GM23338 (cell line): ENCODE measurements around the gene TMEM120B. TPM values are rescaled to one million over a fixed set of nuclear protein-coding genes. Genes with fewer than 3 reads are reported as not detected.

Experiments
- ATAC-seq: fragments of 200-7000 bp; cut with Tn5 transposase; 3 replicates; pipeline ENCODE4 v1.9.1; 2020
- DNase-seq: peaks from one replicate; pipeline ENCODE4 v3.0.0-alpha.2; 2015; ENCODE audit warnings: low spot score
- H2AFZ ChIP-seq: fragments of 200-600 bp; sonication (generic); 2 replicates; pipeline ENCODE4 v1.8.0; 2016; ENCODE audit warnings: antibody characterized with exemption, mild to moderate bottlenecking, moderate library complexity
- H3F3A ChIP-seq: fragments of 200-600 bp; sonication (generic); replicated peaks from 2 replicates; pipeline ENCODE4 v1.8.0; 2017; ENCODE audit warnings: antibody characterized with exemption, mixed run types, low read depth
- H3K27ac ChIP-seq: fragments of 200-600 bp; sonication (generic); 2 replicates; pipeline ENCODE4 v1.6.1; 2016; ENCODE audit warnings: low read depth
- H3K27me3 ChIP-seq: fragments of 200-600 bp; sonication (generic); 2 replicates; pipeline ENCODE4 v1.8.0; 2016; ENCODE audit warnings: mild to moderate bottlenecking, mixed run types, moderate library complexity; ENCODE audit not compliant: insufficient read depth
- H3K36me3 ChIP-seq: fragments of 200-600 bp; sonication (generic); 2 replicates; pipeline ENCODE4 v1.8.0; 2016; ENCODE audit warnings: mild to moderate bottlenecking; ENCODE audit not compliant: insufficient read depth
- H3K4me1 ChIP-seq: fragments of 200-600 bp; sonication (generic); 2 replicates; pipeline ENCODE4 v1.8.0; 2016; ENCODE audit warnings: mild to moderate bottlenecking, moderate library complexity; ENCODE audit not compliant: insufficient read depth
- H3K4me2 ChIP-seq: fragments of 200-600 bp; sonication (generic); 2 replicates; pipeline ENCODE4 v1.7.1; 2017; ENCODE audit warnings: mixed run types
- H3K4me3 ChIP-seq: fragments of 200-600 bp; sonication (generic); 2 replicates; pipeline ENCODE4 v1.6.1; 2016; ENCODE audit warnings: mixed run types
- H3K79me2 ChIP-seq: fragments of 200-600 bp; sonication (generic); replicated peaks from 2 replicates; pipeline ENCODE4 v1.8.0; 2017; ENCODE audit warnings: mild to moderate bottlenecking; ENCODE audit not compliant: insufficient read depth
- H3K9me2 ChIP-seq: fragments of 200-600 bp; sonication (generic); 2 replicates; pipeline ENCODE4 v1.8.0; 2017; ENCODE audit not compliant: insufficient read depth
- H4K20me1 ChIP-seq: fragments of 200-600 bp; sonication (generic); replicated peaks from 2 replicates; pipeline ENCODE4 v1.8.0; 2017; ENCODE audit warnings: mild to moderate bottlenecking; ENCODE audit not compliant: insufficient read depth
- H3K27ac Mint-ChIP-seq: 2 replicates; pipeline ENCODE4 v1.8.0; 2020; ENCODE audit warnings: inconsistent platforms, mild to moderate bottlenecking, moderate library complexity, mixed read lengths
- H3K27me3 Mint-ChIP-seq: 3 replicates; pipeline ENCODE4 v1.8.0; 2022; ENCODE audit warnings: low read depth, mild to moderate bottlenecking, moderate library complexity, mixed read lengths, inconsistent platforms; ENCODE audit not compliant: insufficient read depth, poor library complexity
- H3K36me3 Mint-ChIP-seq: 3 replicates; pipeline ENCODE4 v1.8.0; 2021; ENCODE audit warnings: low read depth, mild to moderate bottlenecking, inconsistent platforms, moderate library complexity, mixed read lengths
- H3K4me1 Mint-ChIP-seq: 3 replicates; pipeline ENCODE4 v1.8.0; 2020; ENCODE audit warnings: mild to moderate bottlenecking, inconsistent platforms, mixed read lengths
- H3K4me3 Mint-ChIP-seq: 3 replicates; pipeline ENCODE4 v1.8.0; 2021; ENCODE audit warnings: moderate library complexity, mild to moderate bottlenecking, inconsistent platforms, mixed read lengths
- H3K9me3 Mint-ChIP-seq: 3 replicates; pipeline ENCODE4 v1.8.0; 2020; ENCODE audit warnings: moderate library complexity, mild to moderate bottlenecking, inconsistent platforms, mixed read lengths
- CREB1 ChIP-seq: fragments of 250-450 bp; sonication (Bioruptor Pico); IDR thresholded peaks from 2 replicates; pipeline ENCODE4 v1.5.0; 2020; ENCODE audit warnings: low read depth, mild to moderate bottlenecking, moderate library complexity
- ETS1 ChIP-seq: IDR thresholded peaks from 2 replicates; pipeline ENCODE4 v1.6.1; 2016; ENCODE audit warnings: antibody characterized with exemption
- EZH2 ChIP-seq: fragments of 200-600 bp; sonication (generic); IDR thresholded peaks from one replicate; pipeline ENCODE4 v1.8.0; 2017; ENCODE audit warnings: antibody characterized with exemption, mild to moderate bottlenecking, low read depth; ENCODE audit not compliant: unreplicated experiment
- EZH2phosphoT487 ChIP-seq: fragments of 200-600 bp; sonication (generic); IDR thresholded peaks from one replicate; pipeline ENCODE4 v1.8.1; 2018; ENCODE audit warnings: antibody characterized with exemption; ENCODE audit not compliant: unreplicated experiment
- JUNB ChIP-seq: IDR thresholded peaks from one replicate; pipeline ENCODE4 v1.6.1; 2016; ENCODE audit warnings: antibody characterized with exemption; ENCODE audit not compliant: unreplicated experiment
- NANOG ChIP-seq: IDR thresholded peaks from 2 replicates; pipeline ENCODE4 v1.6.1; 2016; ENCODE audit warnings: antibody characterized with exemption, borderline replicate concordance
- POLR2AphosphoS5 ChIP-seq: IDR thresholded peaks from 2 replicates; pipeline ENCODE4 v1.6.1; 2016; ENCODE audit warnings: antibody characterized with exemption, low read depth
- REST ChIP-seq: IDR thresholded peaks from one replicate; pipeline ENCODE4 v1.6.1; 2018; ENCODE audit warnings: antibody characterized with exemption; ENCODE audit not compliant: unreplicated experiment
- STAT1 ChIP-seq: IDR thresholded peaks from one replicate; pipeline ENCODE4 v1.6.1; 2016; ENCODE audit warnings: antibody characterized with exemption; ENCODE audit not compliant: unreplicated experiment
- ZNF114 ChIP-seq: fragments of 250-450 bp; sonication (Bioruptor Pico); IDR thresholded peaks from 2 replicates; pipeline ENCODE4 v1.5.0; 2020; ENCODE audit warnings: mild to moderate bottlenecking, moderate library complexity
- ZNF331 ChIP-seq: fragments of 250-450 bp; sonication (Bioruptor Pico); IDR thresholded peaks from 2 replicates; pipeline ENCODE4 v1.5.0; 2020; ENCODE audit warnings: low read depth, mild to moderate bottlenecking, moderate library complexity
- polyA plus RNA-seq: library from polyadenylated mRNA; unstranded; fragments of >200 nt; fragmentation: Nextera tagmentation; extraction: Ambion mirVana; gene quantifications from 2 replicates; pipeline ENCODE4 v1.2.1, GENCODE V29; 2016
- total RNA-seq: library from RNA; depleted of rRNA; stranded (reverse); fragments of >200 nt; shearing (Covaris generic); gene quantifications from 2 replicates; pipeline ENCODE4 v1.2.3, GENCODE V29; 2014
- TF ChIP-seq, protein P1 (sequence below): fragments of 250-450 bp; sonication (Bioruptor Pico); IDR thresholded peaks from 2 replicates; pipeline ENCODE4 v1.5.0; 2020; ENCODE audit warnings: mild to moderate bottlenecking, moderate library complexity
- TF ChIP-seq, protein P2 (sequence below), 2 experiments: fragments of 200-600 bp in 1 of 2; sonication (generic) in 1 of 2; conservative IDR thresholded peaks; 2 replicates each; pipeline versions ENCODE4 v1.5.1 to v1.6.1; 2016 to 2017; ENCODE audit warnings: antibody characterized with exemption in 2 of 2, low read depth in 2 of 2, mild to moderate bottlenecking in 2 of 2, moderate library complexity in 1 of 2

The TMEM120B gene
- total and polyA plus RNA-seq, 2 experiments from 2014 or later, result 15.0 to 36.0 TPM

GRCh38 chr12:121793838-121794533 is 81.4 kb downstream of the TMEM120B start:
- peak overlapping the region; percentile 75 for H3K4me3 Mint-ChIP-seq
- peaks cover 25% of the 10 kb centered on the region for H3K36me3 Mint-ChIP-seq
- H2AFZ ChIP-seq, result peak overlapping the region; percentile 87
- ATAC-seq (peak; percentile 64), DNase-seq (peak; percentile 94)
- 0 out of 2 replicates have a peak overlapping the region, but pooled peaks have one; percentile 74 for H3K27ac ChIP-seq
- H3K4me1 ChIP-seq, result peaks cover 38% of the 10 kb centered on the region
- no peaks in the 10 kb centered on the region for H3K36me3 ChIP-seq
- peaks cover 23% of the 10 kb centered on the region for H3K79me2 ChIP-seq
- H3K9me2 ChIP-seq, result no peaks in the 10 kb centered on the region
- peaks cover 31% of the 10 kb centered on the region for H3K27me3 Mint-ChIP-seq
- peak overlapping the region; percentile 94 for H3K4me2 ChIP-seq
- H3K27me3 ChIP-seq, result no peaks in the 10 kb centered on the region
- peak overlapping the region; percentile 90 for H3K27ac Mint-ChIP-seq
- peak; percentile 22 for TF ChIP-seq REST
- no peak for TF ChIP-seq JUNB
- TF ChIP-seq, protein P1, sequence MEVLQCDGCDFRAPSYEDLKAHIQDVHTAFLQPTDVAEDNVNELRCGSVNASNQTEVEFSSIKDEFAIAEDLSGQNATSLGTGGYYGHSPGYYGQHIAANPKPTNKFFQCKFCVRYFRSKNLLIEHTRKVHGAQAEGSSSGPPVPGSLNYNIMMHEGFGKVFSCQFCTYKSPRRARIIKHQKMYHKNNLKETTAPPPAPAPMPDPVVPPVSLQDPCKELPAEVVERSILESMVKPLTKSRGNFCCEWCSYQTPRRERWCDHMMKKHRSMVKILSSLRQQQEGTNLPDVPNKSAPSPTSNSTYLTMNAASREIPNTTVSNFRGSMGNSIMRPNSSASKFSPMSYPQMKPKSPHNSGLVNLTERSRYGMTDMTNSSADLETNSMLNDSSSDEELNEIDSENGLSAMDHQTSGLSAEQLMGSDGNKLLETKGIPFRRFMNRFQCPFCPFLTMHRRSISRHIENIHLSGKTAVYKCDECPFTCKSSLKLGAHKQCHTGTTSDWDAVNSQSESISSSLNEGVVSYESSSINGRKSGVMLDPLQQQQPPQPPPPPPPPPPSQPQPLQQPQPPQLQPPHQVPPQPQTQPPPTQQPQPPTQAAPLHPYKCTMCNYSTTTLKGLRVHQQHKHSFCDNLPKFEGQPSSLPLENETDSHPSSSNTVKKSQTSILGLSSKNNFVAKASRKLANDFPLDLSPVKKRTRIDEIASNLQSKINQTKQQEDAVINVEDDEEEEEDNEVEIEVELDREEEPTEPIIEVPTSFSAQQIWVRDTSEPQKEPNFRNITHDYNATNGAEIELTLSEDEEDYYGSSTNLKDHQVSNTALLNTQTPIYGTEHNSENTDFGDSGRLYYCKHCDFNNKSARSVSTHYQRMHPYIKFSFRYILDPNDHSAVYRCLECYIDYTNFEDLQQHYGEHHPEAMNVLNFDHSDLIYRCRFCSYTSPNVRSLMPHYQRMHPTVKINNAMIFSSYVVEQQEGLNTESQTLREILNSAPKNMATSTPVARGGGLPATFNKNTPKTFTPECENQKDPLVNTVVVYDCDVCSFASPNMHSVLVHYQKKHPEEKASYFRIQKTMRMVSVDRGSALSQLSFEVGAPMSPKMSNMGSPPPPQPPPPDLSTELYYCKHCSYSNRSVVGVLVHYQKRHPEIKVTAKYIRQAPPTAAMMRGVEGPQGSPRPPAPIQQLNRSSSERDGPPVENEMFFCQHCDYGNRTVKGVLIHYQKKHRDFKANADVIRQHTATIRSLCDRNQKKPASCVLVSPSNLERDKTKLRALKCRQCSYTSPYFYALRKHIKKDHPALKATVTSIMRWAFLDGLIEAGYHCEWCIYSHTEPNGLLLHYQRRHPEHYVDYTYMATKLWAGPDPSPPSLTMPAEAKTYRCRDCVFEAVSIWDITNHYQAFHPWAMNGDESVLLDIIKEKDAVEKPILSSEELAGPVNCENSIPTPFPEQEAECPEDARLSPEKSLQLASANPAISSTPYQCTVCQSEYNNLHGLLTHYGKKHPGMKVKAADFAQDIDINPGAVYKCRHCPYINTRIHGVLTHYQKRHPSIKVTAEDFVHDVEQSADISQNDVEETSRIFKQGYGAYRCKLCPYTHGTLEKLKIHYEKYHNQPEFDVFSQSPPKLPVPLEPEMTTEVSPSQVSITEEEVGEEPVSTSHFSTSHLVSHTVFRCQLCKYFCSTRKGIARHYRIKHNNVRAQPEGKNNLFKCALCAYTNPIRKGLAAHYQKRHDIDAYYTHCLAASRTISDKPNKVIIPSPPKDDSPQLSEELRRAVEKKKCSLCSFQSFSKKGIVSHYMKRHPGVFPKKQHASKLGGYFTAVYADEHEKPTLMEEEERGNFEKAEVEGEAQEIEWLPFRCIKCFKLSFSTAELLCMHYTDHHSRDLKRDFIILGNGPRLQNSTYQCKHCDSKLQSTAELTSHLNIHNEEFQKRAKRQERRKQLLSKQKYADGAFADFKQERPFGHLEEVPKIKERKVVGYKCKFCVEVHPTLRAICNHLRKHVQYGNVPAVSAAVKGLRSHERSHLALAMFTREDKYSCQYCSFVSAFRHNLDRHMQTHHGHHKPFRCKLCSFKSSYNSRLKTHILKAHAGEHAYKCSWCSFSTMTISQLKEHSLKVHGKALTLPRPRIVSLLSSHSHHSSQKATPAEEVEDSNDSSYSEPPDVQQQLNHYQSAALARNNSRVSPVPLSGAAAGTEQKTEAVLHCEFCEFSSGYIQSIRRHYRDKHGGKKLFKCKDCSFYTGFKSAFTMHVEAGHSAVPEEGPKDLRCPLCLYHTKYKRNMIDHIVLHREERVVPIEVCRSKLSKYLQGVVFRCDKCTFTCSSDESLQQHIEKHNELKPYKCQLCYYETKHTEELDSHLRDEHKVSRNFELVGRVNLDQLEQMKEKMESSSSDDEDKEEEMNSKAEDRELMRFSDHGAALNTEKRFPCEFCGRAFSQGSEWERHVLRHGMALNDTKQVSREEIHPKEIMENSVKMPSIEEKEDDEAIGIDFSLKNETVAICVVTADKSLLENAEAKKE (CRISPR knock-in tag), result no peak
- no peak for TF ChIP-seq ZNF331 (CRISPR knock-in tag)
- TF ChIP-seq NANOG, result no peak
- TF ChIP-seq EZH2, result no peak
- TF ChIP-seq CREB1, result peak; percentile 70
- TF ChIP-seq ETS1, result peak; percentile 42; the same call in 1 of the 2 replicates
- no peak for TF ChIP-seq ZNF114
- TF ChIP-seq STAT1, result no peak
- TF ChIP-seq POLR2AphosphoS5, result peak; percentile 71
- no peak for TF ChIP-seq EZH2phosphoT487
- TF ChIP-seq, protein P2, sequence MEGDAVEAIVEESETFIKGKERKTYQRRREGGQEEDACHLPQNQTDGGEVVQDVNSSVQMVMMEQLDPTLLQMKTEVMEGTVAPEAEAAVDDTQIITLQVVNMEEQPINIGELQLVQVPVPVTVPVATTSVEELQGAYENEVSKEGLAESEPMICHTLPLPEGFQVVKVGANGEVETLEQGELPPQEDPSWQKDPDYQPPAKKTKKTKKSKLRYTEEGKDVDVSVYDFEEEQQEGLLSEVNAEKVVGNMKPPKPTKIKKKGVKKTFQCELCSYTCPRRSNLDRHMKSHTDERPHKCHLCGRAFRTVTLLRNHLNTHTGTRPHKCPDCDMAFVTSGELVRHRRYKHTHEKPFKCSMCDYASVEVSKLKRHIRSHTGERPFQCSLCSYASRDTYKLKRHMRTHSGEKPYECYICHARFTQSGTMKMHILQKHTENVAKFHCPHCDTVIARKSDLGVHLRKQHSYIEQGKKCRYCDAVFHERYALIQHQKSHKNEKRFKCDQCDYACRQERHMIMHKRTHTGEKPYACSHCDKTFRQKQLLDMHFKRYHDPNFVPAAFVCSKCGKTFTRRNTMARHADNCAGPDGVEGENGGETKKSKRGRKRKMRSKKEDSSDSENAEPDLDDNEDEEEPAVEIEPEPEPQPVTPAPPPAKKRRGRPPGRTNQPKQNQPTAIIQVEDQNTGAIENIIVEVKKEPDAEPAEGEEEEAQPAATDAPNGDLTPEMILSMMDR (conservative IDR thresholded peaks at IDR 0.05; ENCODE audit: low read depth in 2 of 2), result peak; percentile 90 to 98
- H3K4me3 ChIP-seq, result peak overlapping the region; percentile 83
- H3K4me1 Mint-ChIP-seq, result peaks cover 48% of the 10 kb centered on the region
- peaks cover 38% of the 10 kb centered on the region for H3F3A ChIP-seq
- no peaks in the 10 kb centered on the region; the same call in 2 of the 3 replicates for H3K9me3 Mint-ChIP-seq
- H4K20me1 ChIP-seq, result peaks cover 9% of the 10 kb centered on the region; the same call in 1 of the 2 replicates
